Islet of Langerhans (tissue), 1 donor: ENCODE results near the gene NFIA.
"Not testable (repeated sequence)": the region's sequence is repeated elsewhere in the genome, so short reads cannot be mapped to it uniquely, and the experiment has no call there.

Source experiments
- FAIRE-seq: peaks from one replicate; lab custom pipeline; 2011; peaks lifted over from hg19 to GRCh38; lab: Jason Lieb, UNC

Gene NFIA

DNA sequence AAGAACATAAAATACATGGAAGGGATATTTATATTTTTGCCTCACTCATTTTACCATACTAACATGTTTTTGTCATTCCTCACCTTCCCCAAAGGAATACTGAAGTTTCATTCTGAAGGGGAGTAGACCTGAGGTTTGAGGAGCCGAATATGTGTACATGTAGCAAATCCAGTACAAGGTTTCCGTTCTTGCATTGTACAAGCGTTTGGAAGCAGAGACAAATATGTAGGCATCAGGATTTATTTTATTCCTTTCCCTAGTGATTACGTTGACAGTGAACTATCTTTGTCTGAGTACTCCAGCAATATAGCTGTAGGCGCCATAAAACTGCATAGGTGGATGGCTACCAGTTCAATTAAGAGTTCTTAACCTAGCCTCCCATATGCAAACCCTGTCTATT lies 191.5 kb downstream of the NFIA start:
- no peak for FAIRE-seq

DNA sequence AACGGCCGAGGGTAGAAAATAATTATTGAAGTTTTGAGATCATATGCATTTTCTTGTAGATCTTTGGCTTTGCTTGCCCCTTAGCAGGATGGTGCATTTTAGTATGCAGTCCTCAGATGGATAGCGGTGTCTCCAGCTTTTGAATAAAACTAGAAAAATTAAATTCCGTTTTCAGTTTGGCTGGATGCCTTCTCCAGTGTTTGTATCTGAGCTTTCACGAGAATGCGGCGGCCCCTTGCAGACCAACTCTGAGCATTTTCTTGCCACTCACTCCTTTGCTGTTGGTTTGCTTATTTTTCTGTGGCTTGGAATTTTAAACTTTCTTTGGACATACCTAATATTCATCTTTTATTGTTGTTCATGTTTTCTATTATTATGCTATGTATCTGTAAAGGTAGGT lies 192.6 kb downstream of the NFIA start:
- FAIRE-seq, result no peak

DNA sequence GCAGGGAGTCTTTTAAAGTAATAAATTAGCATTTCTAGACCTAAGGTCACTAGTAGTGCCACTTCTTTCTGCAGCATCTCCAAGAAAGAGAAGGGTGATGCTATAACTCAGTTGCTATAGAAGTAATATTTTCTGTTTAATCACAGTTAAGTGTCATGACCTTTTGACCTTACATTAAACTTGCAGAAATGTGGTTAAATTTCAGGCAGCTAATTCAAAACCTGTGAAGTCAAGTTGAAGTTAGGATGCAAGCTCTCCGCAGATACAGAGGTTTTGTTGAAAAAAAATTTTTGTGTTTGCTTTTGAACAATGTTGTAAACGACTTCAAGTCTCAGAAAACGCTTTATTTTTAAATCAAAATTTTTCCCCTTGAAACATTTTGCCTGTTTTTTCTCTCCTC lies 193.9 kb downstream of the NFIA start:
- no peak for FAIRE-seq

- no peak for FAIRE-seq
These were observed 194.8 kb downstream of the NFIA start for GRCh38 chr1:61277121-61277690.

GRCh38 chr1:61278503-61278902 lies 196.1 kb downstream of the NFIA start:
- FAIRE-seq, result not testable (repeated sequence)

- no peak for FAIRE-seq
These were observed 196.6 kb downstream of the NFIA start for GRCh38 chr1:61278966-61279365.

GRCh38 chr1:61279570-61279969 lies 197.2 kb downstream of the NFIA start:
- FAIRE-seq, result no peak

- no peak for FAIRE-seq
These were observed 198.1 kb downstream of the NFIA start for GRCh38 chr1:61280452-61280851.

GRCh38 chr1:61282387-61282786 lies 200.0 kb downstream of the NFIA start:
- FAIRE-seq, result no peak

- no peak for FAIRE-seq
These were observed 202.0 kb downstream of the NFIA start for GRCh38 chr1:61284248-61284854.

- FAIRE-seq, result no peak
These were observed 202.6 kb downstream of the NFIA start for GRCh38 chr1:61284936-61285335.

DNA sequence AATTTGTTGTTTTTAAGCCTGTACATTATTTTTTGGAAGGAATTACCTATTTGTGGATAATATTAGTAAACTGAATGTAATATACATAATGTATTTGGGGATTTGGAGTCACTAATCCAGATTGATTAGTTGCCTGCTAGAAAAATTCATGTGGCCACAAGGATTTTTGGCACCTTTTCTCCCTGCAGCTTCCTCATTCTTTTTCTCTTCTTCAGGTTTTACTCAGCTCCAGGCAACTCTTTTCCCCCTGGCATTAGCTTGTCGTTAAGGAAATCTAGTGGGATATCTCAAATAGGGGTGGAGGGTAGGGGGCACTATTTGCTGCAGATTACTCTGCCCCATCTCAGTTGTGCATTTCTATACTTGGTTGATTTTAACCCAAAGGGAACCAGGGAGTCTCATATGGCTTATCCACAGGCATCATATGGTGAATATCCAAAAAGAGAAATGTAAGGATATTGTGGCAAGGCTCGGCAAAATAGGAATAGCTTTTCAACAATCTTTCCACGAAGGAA lies 203.1 kb downstream of the NFIA start:
- FAIRE-seq, result no peak

- FAIRE-seq, result no peak
These were observed 204.7 kb downstream of the NFIA start for GRCh38 chr1:61287014-61287413.

- no peak for FAIRE-seq
These were observed 205.4 kb downstream of the NFIA start for GRCh38 chr1:61287734-61288133.

GRCh38 chr1:61289232-61290098 lies 207.1 kb downstream of the NFIA start:
- FAIRE-seq, result no peak

DNA sequence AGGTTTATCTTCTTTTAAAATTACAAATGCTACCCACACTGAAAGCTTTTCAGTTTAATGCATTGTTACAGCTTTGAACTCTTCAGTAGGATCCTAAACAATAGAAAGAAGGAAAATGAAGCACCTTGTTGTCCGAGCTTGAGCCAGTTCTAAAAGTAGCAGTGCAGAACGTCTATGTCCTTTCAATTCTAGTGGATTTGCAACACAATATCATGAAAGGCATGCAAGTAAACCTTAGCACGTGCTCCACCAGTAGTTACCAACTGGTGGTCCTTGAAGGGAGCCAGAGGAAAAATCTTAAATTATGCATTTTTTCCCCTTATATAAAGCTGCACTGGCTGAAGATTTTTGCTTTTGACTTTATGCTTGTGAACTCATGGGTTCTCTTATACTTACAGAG lies 208.2 kb downstream of the NFIA start:
- no peak for FAIRE-seq

- no peak for FAIRE-seq
These were observed 210.8 kb downstream of the NFIA start for GRCh38 chr1:61293197-61293596.

GRCh38 chr1:61293986-61294504 lies 211.7 kb downstream of the NFIA start:
- no peak for FAIRE-seq

DNA sequence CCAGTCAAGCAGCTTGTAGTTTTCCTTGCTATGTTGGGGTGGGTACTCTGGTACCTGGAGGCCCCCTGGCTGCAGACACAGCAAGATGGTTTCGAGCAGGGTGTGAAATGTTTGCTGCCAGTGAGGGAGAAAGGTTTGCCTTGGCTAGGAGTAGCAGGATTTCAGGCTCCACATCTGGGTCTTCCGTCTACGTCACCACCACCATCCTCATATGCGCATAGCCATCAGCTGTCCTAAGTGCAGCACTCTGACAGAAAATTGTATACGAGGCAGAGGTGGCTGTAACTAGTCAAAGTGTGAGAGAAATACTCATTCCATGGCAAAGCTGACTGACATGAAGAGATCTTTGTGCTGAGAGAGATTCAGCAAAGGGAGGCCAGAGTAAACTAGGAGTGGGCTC lies 212.6 kb downstream of the NFIA start:
- no peak for FAIRE-seq

DNA sequence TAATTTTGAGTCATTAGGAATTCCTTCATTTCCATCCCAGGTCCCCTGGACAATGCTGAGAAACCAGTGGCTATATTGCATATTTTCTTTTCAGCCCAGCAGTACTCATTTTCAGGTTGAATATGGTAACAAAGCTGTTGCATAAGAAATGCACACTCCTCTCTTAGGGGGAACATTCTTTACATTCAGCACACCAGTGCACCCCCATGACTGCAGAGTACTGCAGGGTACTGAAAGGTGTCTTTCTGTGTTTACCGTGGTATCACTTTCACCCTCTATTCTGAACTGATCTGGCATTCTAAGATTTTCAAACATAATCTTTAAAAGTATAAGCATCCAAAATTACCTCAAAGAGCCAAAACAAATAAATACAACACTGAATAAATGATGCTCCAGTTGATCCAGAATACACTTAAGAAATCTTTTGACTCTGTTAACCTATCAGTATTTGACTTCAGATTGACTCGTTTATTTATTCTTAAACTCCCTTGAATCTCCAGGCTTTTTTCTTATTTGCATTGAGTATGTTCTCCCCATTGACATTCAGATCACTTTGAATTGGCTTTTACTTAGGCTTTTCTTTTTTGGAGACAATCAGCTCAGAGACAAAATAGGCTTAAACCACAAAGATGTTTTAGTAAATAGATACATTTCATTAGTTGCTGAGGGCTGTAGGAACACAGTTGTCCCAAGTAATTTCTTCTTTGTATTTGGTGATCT lies 213.6 kb downstream of the NFIA start:
- no peak for FAIRE-seq

DNA sequence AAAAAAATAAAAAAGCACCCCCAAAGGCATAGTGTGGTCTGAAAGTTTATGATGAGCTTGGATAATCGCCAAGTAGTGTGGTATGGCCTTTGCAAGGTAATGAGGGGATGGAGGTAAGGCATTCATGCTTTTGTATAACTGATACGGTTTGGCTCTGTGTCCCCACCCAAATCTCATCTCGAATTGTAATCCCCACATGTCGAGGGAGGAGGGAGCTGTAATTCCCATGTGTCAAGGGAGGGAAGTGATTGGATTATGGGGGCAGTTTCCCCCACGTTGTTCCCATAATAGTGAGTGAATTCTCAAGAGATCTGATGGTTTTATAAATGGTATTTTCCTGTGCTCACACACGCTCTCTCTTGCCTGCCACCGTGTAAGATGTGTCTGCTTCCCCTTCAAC lies 215.5 kb downstream of the NFIA start:
- no peak for FAIRE-seq

GRCh38 chr1:61299463-61299862 lies 217.1 kb downstream of the NFIA start:
- FAIRE-seq, result no peak
